T-helper 2 cell treated with Interferon-gamma antibody and Interleukin-4, amounts not matched to agents 5 μg/mL and 100 μg/mL, for 36 hours (primary cell): ENCODE data around the gene ZNF280C.

Experiments used
- DNase-seq: peaks from one replicate; pipeline ENCODE4 v3.0.0; 2021; ENCODE audit warnings: low spot score
- H3K27ac Mint-ChIP-seq: one replicate; pipeline ENCODE4 v1.8.0; 2021; ENCODE audit warnings: mild to moderate bottlenecking, mixed read lengths
- H3K27me3 Mint-ChIP-seq: one replicate; pipeline ENCODE4 v1.8.0; 2021; ENCODE audit warnings: low read depth, mixed read lengths
- H3K36me3 Mint-ChIP-seq: one replicate; pipeline ENCODE4 v1.8.0; 2021; ENCODE audit warnings: low read depth, mixed read lengths
- H3K4me1 Mint-ChIP-seq: one replicate; pipeline ENCODE4 v1.8.0; 2021; ENCODE audit warnings: low read depth, mixed read lengths
- H3K4me3 Mint-ChIP-seq: one replicate; pipeline ENCODE4 v1.8.0; 2022; ENCODE audit warnings: mild to moderate bottlenecking, moderate library complexity, mixed read lengths
- H3K9me3 Mint-ChIP-seq: one replicate; pipeline ENCODE4 v1.8.0; 2021; ENCODE audit warnings: mixed read lengths

ZNF280C gene

DNA sequence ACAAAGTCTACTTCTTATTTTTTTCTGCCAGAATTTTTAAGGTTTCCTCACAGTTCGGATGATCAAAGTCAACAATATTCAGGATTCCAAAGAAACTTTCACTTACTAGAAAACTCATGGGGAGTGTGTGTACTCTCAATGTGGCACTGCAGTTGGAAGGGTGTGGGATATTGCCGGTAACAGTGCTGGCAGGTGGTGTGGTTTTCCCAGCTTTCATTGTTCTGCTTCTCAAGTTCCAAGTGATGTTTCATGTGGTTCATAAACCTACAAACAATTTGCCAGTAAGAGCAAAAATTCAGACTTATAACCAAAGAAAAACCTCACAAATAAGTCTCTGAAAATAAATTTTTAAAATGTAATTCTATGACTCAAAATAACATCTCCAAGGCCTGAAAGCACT is 39.8 kb downstream of the ZNF280C start:
- H3K4me3 Mint-ChIP-seq = no peak overlapping the region
- H3K36me3 Mint-ChIP-seq = peaks cover 32% of the 10 kb centered on the region
- H3K27me3 Mint-ChIP-seq = no peaks in the 10 kb centered on the region
- H3K4me1 Mint-ChIP-seq = no peaks in the 10 kb centered on the region
- no peak for DNase-seq
- H3K27ac Mint-ChIP-seq = no peak overlapping the region
- no peaks in the 10 kb centered on the region for H3K9me3 Mint-ChIP-seq

DNA sequence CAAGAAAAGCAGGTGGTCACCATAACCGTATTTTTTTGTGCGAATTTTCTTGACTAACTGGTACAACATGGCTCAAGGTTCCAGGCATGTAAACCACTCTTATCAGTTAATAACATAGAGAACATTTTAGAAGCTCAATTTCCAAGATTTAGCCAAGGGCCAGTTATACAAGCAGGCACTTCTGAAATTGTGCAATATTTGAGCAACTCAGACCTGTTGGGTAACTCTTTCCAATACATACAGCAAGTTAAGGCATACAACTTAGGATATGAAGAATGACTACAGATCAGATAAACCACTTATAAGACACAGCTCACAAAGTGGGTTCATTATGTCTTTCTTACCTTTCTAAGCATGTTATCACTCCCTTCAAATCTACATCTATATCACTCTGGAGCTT is 43.9 kb downstream of the ZNF280C start:
- H3K4me3 Mint-ChIP-seq = no peak overlapping the region
- H3K27me3 Mint-ChIP-seq = no peaks in the 10 kb centered on the region
- H3K27ac Mint-ChIP-seq = no peak overlapping the region
- peaks cover 18% of the 10 kb centered on the region for H3K36me3 Mint-ChIP-seq
- H3K4me1 Mint-ChIP-seq = no peaks in the 10 kb centered on the region
- no peak for DNase-seq
- H3K9me3 Mint-ChIP-seq = no peaks in the 10 kb centered on the region

DNA sequence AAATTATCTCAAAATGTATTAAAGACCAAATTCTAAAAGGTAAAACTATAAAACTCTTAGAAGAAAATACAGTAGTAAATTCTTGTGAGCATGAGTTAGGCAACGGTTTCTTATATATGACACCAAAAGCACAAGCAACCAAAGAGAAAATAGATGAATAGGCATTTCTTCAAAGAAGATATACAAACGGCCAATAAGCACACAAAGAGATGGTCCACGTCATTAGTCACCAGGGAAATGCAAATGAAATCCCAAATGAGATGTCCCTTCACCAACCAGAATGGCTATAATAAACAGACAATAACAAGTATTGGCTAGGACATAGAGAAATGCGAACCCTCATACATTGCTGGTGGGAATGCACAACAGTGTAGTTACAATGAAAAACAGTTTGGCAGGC is 52.4 kb downstream of the ZNF280C start:
- Mint-ChIP-seq H3K36me3 (peaks cover 36% of the 10 kb centered on the region), H3K4me1 (peaks cover 20% of the 10 kb centered on the region), H3K9me3 (no peaks in the 10 kb centered on the region), H3K27ac (no peak overlapping the region), H3K27me3 (no peaks in the 10 kb centered on the region), H3K4me3 (no peak overlapping the region)
- DNase-seq = no peak

DNA sequence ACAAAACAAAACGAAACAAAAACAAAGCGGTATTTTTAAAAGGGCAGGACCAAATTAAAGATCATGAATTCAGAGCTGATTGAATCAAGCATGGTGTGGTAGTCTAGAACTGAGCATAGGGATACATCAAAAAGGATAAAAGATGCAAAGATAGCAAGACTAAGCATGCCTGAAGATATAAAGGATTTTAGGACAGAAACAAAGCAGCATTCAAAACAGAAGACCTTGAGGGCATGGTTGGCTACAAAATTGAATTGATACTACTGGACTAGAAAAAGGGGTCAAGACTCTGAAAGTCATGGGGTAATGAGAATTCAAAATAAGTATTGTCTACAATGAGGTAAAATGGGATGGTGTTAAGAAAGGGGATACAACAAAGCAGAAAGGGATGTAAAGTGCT is 55.3 kb downstream of the ZNF280C start:
- Mint-ChIP-seq H3K4me1 (peaks cover 20% of the 10 kb centered on the region), H3K36me3 (peaks cover 38% of the 10 kb centered on the region), H3K27ac (no peak overlapping the region), H3K4me3 (no peak overlapping the region), H3K27me3 (no peaks in the 10 kb centered on the region), H3K9me3 (no peaks in the 10 kb centered on the region)
- no peak for DNase-seq

DNA sequence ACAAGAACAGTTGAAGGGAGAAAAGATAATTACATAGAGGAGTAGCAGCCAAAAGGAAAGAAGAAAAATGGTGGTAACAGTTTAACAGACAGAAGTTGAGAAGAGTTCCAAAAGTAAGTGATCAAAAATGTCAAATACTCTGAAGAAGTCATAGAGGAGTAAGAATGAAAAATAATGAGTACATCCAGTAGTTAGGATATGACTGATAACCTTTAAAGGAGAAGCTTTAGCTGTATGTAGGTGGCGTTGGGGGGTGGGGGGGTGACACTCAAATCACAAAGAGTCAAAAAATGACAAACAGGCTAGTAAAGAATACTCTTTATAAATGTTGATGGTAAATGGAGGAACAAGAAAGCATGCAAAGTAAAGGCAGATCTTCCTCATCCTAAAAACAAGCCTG is 56.3 kb downstream of the ZNF280C start:
- Mint-ChIP-seq H3K36me3 (peaks cover 38% of the 10 kb centered on the region), H3K9me3 (no peaks in the 10 kb centered on the region), H3K4me1 (peaks cover 20% of the 10 kb centered on the region), H3K27me3 (no peaks in the 10 kb centered on the region), H3K4me3 (no peak overlapping the region), H3K27ac (peak overlapping the region; percentile 68)
- DNase-seq = no peak

DNA sequence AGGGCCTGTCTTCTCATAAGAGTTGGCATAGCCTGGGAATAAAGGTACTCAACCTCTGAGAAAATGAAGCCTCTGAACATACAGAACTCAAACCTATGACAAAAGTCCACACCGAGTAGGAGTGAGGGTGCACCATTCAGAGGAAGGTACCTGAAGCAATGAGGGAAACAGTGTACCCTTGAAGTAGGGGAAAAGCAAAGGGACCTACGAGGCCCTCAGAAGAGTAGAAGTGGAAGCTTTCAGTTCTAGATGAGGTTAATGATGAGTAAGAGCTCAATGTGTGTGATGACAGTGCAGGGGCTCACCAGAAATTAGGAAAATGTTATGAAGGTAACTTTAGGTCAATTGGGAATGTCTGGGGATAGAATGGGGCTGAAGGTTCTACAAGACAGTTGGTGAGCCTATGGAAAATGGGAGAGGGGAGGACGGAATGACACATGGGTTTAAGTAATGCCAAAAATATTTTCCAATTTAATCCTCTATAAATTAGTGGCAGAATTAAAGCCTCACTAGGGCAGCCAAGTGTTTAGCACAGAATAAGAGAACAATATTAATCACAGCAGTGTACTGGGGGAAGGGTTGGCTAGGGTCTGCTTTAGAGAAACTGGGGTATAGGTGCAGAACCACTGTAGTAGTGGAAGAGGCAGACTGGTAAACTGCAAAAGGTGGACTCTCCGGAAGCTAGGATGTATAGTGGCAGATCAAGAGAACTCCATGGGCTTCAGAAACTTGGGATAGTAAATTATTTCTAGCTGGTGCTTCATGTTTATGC is 57.1 kb downstream of the ZNF280C start:
- Mint-ChIP-seq H3K27me3 (no peaks in the 10 kb centered on the region), H3K9me3 (no peaks in the 10 kb centered on the region), H3K4me1 (peaks cover 20% of the 10 kb centered on the region), H3K4me3 (peak overlapping the region; percentile 48), H3K36me3 (peaks cover 34% of the 10 kb centered on the region), H3K27ac (peak overlapping the region; percentile 79)
- peak; percentile 12 for DNase-seq

DNA sequence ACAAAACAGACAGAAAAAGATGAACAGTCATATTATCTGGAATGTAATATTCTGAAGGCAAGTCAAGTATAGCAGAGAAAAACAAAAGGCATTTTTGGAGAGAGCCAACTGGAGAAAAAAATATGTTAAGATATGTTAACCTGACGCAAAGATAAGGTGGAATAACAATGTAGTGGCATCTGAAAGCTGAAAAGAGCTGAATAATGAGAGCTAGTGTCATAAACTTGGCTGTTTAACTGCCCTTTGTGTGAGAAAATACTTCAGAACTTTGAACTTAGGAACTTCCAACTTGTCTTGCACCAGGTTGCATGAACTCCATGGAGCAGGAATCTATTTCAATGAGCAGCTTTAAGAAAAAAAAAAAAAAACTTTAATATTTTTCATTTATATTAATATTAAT is 64.1 kb downstream of the ZNF280C start:
- peaks cover 14% of the 10 kb centered on the region for H3K36me3 Mint-ChIP-seq
- H3K9me3 Mint-ChIP-seq = no peaks in the 10 kb centered on the region
- H3K27ac Mint-ChIP-seq = no peak overlapping the region
- H3K4me3 Mint-ChIP-seq = no peak overlapping the region
- no peak for DNase-seq
- no peaks in the 10 kb centered on the region for H3K4me1 Mint-ChIP-seq
- no peaks in the 10 kb centered on the region for H3K27me3 Mint-ChIP-seq

DNA sequence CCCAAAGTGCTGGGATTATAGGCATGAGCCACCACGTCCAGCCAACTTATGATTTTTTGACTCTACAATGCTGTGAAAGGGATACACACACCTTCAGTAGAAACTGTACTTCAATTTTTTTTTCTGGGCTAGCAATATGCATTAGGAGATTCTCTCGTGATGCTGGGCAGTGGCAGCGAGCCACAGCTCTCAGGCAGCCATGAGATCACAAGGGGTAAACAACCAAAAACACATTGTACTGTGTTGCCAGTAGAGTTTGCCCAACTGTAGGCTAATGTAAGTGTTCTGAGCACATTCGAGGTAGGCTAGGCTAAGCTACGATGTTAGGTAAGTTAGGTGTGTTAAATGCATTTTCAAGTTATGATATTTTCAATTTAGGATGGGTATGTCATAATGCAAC is 71.2 kb downstream of the ZNF280C start:
- no peaks in the 10 kb centered on the region for H3K27me3 Mint-ChIP-seq
- peaks cover under 1% of the 10 kb centered on the region for H3K4me1 Mint-ChIP-seq
- no peaks in the 10 kb centered on the region for H3K9me3 Mint-ChIP-seq
- H3K4me3 Mint-ChIP-seq = no peak overlapping the region
- DNase-seq = no peak
- H3K27ac Mint-ChIP-seq = no peak overlapping the region
- H3K36me3 Mint-ChIP-seq = peaks cover 2% of the 10 kb centered on the region

DNA sequence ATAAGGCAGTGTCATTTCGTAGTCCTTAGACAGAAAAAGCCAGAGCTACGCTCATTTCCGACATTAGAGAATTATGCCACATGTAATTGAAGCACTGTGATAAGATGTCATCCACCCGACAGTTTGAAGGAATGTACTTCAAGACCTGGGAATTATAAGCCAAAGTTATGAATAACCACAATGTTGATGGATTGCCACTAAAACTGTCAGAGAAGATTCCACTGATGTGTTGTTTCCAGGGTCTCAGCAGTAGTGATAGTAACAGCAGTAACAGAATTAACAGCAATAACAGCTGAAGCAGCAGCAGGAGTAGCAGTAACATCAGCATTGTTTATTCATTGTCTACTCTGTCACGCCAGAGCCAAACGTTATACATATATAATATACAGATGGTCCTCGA is 72.2 kb downstream of the ZNF280C start:
- H3K27me3 Mint-ChIP-seq = no peaks in the 10 kb centered on the region
- no peaks in the 10 kb centered on the region for H3K9me3 Mint-ChIP-seq
- DNase-seq = no peak
- H3K4me3 Mint-ChIP-seq = no peak overlapping the region
- H3K36me3 Mint-ChIP-seq = peaks cover 2% of the 10 kb centered on the region
- peaks cover 3% of the 10 kb centered on the region for H3K4me1 Mint-ChIP-seq
- H3K27ac Mint-ChIP-seq = no peak overlapping the region

DNA sequence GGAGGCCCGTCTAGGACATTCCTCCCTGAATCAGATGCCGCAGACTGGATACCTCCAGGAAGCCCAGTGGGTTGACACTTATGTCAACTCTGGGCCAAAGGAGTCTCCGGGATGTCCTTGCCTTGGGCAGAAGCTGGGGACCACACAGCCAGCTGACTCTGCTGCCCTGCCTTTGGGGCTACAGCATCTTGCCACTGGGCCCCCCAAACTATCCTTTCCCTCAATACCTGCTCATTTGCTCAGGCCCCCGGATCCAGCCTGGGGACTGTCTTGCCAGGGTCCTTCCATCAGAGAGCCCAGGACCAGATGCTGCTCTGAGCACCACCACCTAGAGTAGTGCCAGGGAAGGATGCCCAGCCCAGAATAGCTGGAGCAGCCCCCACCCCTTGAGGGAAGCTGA is 77.9 kb downstream of the ZNF280C start:
- Mint-ChIP-seq H3K27ac (no peak overlapping the region), H3K4me1 (peaks cover 8% of the 10 kb centered on the region), H3K36me3 (no peaks in the 10 kb centered on the region), H3K9me3 (no peaks in the 10 kb centered on the region), H3K4me3 (no peak overlapping the region), H3K27me3 (no peaks in the 10 kb centered on the region)
- DNase-seq = no peak

DNA sequence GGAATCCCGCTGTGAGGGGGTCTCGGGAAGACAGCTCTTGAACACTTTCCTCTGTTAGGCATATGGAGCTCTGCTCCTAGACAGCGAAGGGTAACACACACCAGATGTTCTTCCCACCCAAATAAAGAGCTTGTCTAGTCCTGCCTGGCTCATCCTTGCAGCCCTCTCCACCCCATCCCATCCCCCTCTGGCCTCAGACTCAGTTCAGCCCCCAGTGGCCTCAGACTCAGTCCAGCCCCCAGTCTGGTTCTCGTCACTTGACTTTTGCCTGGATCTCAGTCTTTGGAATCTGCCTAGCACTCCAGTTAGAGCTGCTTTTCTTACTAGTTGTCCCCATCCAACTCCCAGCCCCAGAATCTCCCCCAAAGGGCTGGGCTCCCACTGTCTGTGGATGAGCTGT is 82.0 kb downstream of the ZNF280C start:
- DNase-seq = no peak
- no peaks in the 10 kb centered on the region for H3K9me3 Mint-ChIP-seq
- H3K27ac Mint-ChIP-seq = no peak overlapping the region
- H3K27me3 Mint-ChIP-seq = no peaks in the 10 kb centered on the region
- H3K4me1 Mint-ChIP-seq = peaks cover 19% of the 10 kb centered on the region
- no peak overlapping the region for H3K4me3 Mint-ChIP-seq
- H3K36me3 Mint-ChIP-seq = peaks cover 10% of the 10 kb centered on the region

DNA sequence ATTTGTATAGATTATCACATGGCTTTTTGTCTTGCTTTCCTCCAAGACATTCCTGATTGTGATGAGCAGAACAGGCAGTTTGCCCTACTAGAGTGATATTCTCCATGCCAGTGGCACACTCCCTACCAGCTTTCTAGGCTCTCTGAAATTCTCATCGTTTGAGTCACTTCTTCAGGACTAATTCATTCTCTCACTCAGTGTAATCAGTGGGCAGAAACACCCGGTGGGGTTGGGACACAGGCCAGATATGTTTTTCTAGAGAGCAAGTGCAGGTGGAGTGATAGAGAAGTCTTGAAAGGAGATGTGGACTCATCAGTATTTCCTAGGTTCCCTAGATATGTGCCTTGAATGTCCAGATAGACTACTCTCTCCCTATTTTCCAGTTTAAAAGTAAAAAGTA is 83.8 kb downstream of the ZNF280C start:
- H3K4me3 Mint-ChIP-seq = no peak overlapping the region
- no peak for DNase-seq
- H3K9me3 Mint-ChIP-seq = no peaks in the 10 kb centered on the region
- peaks cover 21% of the 10 kb centered on the region for H3K4me1 Mint-ChIP-seq
- peak overlapping the region; percentile 26 for H3K27ac Mint-ChIP-seq
- H3K36me3 Mint-ChIP-seq = peaks cover 18% of the 10 kb centered on the region
- H3K27me3 Mint-ChIP-seq = no peaks in the 10 kb centered on the region

DNA sequence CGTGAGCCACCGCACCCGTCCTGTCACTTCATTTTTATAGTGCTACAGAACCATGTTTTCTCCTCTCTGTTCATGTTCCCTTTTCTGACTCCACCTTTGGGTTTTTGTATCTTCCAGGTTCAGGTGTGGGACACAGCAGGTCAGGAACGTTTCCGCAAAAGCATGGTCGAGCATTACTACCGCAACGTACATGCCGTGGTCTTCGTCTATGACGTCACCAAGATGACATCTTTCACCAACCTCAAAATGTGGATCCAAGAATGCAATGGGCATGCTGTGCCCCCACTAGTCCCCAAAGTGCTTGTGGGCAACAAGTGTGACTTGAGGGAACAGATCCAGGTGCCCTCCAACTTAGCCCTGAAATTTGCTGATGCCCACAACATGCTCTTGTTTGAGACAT is 84.5 kb downstream of the ZNF280C start:
- Mint-ChIP-seq H3K27me3 (no peaks in the 10 kb centered on the region), H3K36me3 (peaks cover 24% of the 10 kb centered on the region), H3K4me1 (peaks cover 26% of the 10 kb centered on the region), H3K9me3 (no peaks in the 10 kb centered on the region), H3K4me3 (peak overlapping the region; percentile 64), H3K27ac (peak overlapping the region; percentile 67)
- no peak for DNase-seq

DNA sequence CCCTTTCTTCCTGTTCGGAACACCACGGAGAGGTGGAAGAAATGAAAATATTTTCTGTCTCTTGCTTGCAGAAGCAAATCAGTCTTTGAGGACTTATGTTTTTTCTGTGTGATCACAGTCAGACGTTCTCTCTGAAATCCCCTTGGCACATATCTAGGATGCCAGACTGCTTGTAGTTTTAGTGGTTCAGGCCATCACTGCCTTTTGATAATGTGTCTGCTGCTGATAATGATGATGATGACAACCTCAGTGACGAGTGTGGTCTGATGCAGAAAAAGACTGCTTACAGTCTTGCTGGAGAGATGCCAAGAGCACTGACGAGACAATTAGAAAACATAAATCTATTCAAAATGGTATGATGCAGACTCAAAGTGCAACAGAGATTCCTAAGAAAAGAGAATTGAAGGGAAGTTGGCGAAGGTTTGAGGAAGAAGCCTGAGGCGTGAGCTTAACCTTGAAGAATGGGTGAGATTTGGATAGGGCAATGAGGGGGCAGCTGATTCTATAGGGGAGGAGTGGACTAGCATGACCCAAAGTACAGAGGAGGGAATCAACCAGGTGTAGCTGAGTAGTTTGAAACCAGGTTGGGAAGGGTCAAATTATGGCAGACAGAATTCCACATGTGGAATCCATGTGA is 89.0 kb downstream of the ZNF280C start:
- Mint-ChIP-seq H3K4me1 (peaks cover 42% of the 10 kb centered on the region), H3K9me3 (no peaks in the 10 kb centered on the region)

DNA sequence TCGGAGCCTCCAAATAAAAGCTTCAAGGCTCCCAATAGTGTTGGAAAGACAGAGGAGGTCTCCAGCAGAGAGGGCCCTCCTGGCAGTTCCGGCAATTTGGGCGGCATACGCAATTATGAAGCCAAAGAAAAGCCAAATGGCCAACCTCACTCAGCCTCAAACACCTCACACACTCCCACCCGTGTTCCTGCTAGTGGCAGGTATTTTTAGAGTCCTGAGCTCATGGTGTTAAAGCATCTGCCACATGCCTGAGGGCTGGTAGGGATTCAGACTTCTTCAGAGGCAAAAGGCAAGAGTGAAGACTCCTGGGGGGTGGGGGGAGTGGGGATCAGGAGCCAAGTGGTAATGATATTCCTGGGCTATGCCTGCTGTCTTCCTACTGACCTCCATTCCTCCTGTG is 89.5 kb downstream of the ZNF280C start:
- Mint-ChIP-seq H3K4me3 (no peak overlapping the region), H3K9me3 (no peaks in the 10 kb centered on the region), H3K27ac (no peak overlapping the region), H3K4me1 (peaks cover 44% of the 10 kb centered on the region), H3K27me3 (no peaks in the 10 kb centered on the region), H3K36me3 (peaks cover 45% of the 10 kb centered on the region)
- DNase-seq = no peak

More for the DNA sequence above, 89.0 kb downstream of the ZNF280C start:
- H3K27ac Mint-ChIP-seq = peak overlapping the region; percentile 17
- H3K36me3 Mint-ChIP-seq = peaks cover 48% of the 10 kb centered on the region
- DNase-seq = no peak
- no peaks in the 10 kb centered on the region for H3K27me3 Mint-ChIP-seq
- H3K4me3 Mint-ChIP-seq = no peak overlapping the region
